Stimulated activated CD8-positive, alpha-beta memory T cell treated with anti-CD3 and anti-CD28 coated beads, Interleukin-4, amount 100 ng/mL, for 48 hours (primary cell): ENCODE results near the gene CTCF.
"Not testable (repeated sequence)": the region's sequence is repeated elsewhere in the genome, so short reads cannot be mapped to it uniquely, and the experiment has no call there.

Source experiments
- DNase-seq: peaks from one replicate; pipeline ENCODE4 v3.0.0-alpha.2; 2020

Gene CTCF

GRCh38 chr16:67562526-67562917 is at the start of gene CTCF:
Gene CTCF, plus strand, starts transcription at chr16:67562526. Its CDS starts 48,307 bp downstream, at chr16:67610833.
- peak; percentile 82 for DNase-seq

GRCh38 chr16:67513892-67514291 is 48.4 kb upstream of the CTCF start:
- not testable (repeated sequence) for DNase-seq

- peak; percentile 86 for DNase-seq
Measured at GRCh38 chr16:67514382-67514828, 47.9 kb upstream of the CTCF start.

- DNase-seq: no peak
Measured at GRCh38 chr16:67516296-67517154, 45.8 kb upstream of the CTCF start.

- no peak for DNase-seq
Measured at GRCh38 chr16:67517155-67517445, 45.2 kb upstream of the CTCF start.

- DNase-seq: no peak
Measured at GRCh38 chr16:67517661-67518423, 44.5 kb upstream of the CTCF start.

- no peak for DNase-seq
Measured at GRCh38 chr16:67518676-67519075, 43.6 kb upstream of the CTCF start.

- DNase-seq: no peak
Measured at GRCh38 chr16:67519242-67519641, 43.1 kb upstream of the CTCF start.

GRCh38 chr16:67521095-67521804 is 41.1 kb upstream of the CTCF start:
- DNase-seq: peak; percentile 99

- no peak for DNase-seq
Measured at GRCh38 chr16:67525176-67525860, 37.0 kb upstream of the CTCF start.

GRCh38 chr16:67526149-67526791 is 36.1 kb upstream of the CTCF start:
- no peak for DNase-seq

GRCh38 chr16:67528222-67528869 is 34.0 kb upstream of the CTCF start, which contains the start of gene RIPOR1:
Gene RIPOR1, plus strand, starts transcription at chr16:67528829. Its CDS starts 9,618 bp downstream, at chr16:67538447.
- peak; percentile 63 for DNase-seq

GRCh38 chr16:67528870-67529581 is 33.3 kb upstream of the CTCF start:
- peak; percentile 51 for DNase-seq

- DNase-seq: no peak
Measured at GRCh38 chr16:67529582-67530012, 32.7 kb upstream of the CTCF start.

- no peak for DNase-seq
Measured at GRCh38 chr16:67530013-67530939, 32.0 kb upstream of the CTCF start.

- DNase-seq: no peak
Measured at GRCh38 chr16:67531247-67531646, 31.1 kb upstream of the CTCF start.

GRCh38 chr16:67533024-67533560 is 29.2 kb upstream of the CTCF start:
- DNase-seq: no peak

GRCh38 chr16:67533987-67534386 is 28.3 kb upstream of the CTCF start:
- not testable (repeated sequence) for DNase-seq

GRCh38 chr16:67534431-67534830 is 27.9 kb upstream of the CTCF start:
- DNase-seq: no peak
